ENCODE results near the gene TIMD4. TPM values are rescaled to one million over a fixed set of nuclear protein-coding genes. Genes with fewer than 3 reads are reported as not detected.

TIMD4 gene
- total RNA-seq, 1 donor from 2014 or later: not detected

GRCh38 chr5:156893517-156893916 is 69.5 kb downstream of the TIMD4 start:
- no peaks in the 10 kb centered on the region for H3K9me3 Mint-ChIP-seq
- no peak for TF ChIP-seq CTCF (IDR thresholded peaks at IDR 0.05; ENCODE audit: unreplicated experiment)
- peaks cover 3% of the 10 kb centered on the region for H3K4me1 Mint-ChIP-seq
- H3K27ac Mint-ChIP-seq: no peak overlapping the region
- no peak overlapping the region for H3K4me3 Mint-ChIP-seq
- DNase-seq (ENCODE audit: low spot score in 2 of 2, unreplicated experiment in 2 of 2): no peak
- H3K27me3 Mint-ChIP-seq (ENCODE audit: low read depth): peaks cover 11% of the 10 kb centered on the region
- no peaks in the 10 kb centered on the region for H3K36me3 Mint-ChIP-seq

- Mint-ChIP-seq H3K4me1 (peaks cover 4% of the 10 kb centered on the region), H3K36me3 (no peaks in the 10 kb centered on the region), H3K27ac (no peak overlapping the region), H3K4me3 (no peak overlapping the region), H3K27me3 (ENCODE audit: low read depth) (peaks cover 11% of the 10 kb centered on the region), H3K9me3 (no peaks in the 10 kb centered on the region)
- no peak for DNase-seq (ENCODE audit: low spot score in 2 of 2, unreplicated experiment in 2 of 2)
- TF ChIP-seq CTCF (IDR thresholded peaks at IDR 0.05; ENCODE audit: unreplicated experiment): no peak
These were observed 70.2 kb downstream of the TIMD4 start for GRCh38 chr5:156892864-156893263.

GRCh38 chr5:156892223-156892622 is 70.8 kb downstream of the TIMD4 start:
- Mint-ChIP-seq H3K36me3 (no peaks in the 10 kb centered on the region), H3K4me1 (peaks cover 5% of the 10 kb centered on the region), H3K9me3 (no peaks in the 10 kb centered on the region), H3K4me3 (no peak overlapping the region), H3K27ac (no peak overlapping the region), H3K27me3 (ENCODE audit: low read depth) (peaks cover 11% of the 10 kb centered on the region)
- no peak for TF ChIP-seq CTCF (IDR thresholded peaks at IDR 0.05; ENCODE audit: unreplicated experiment)
- DNase-seq (ENCODE audit: low spot score in 2 of 2, unreplicated experiment in 2 of 2): no peak

GRCh38 chr5:156888520-156888919 is 74.5 kb downstream of the TIMD4 start:
- Mint-ChIP-seq H3K4me1 (peaks cover 5% of the 10 kb centered on the region), H3K27me3 (ENCODE audit: low read depth) (peaks cover 22% of the 10 kb centered on the region), H3K36me3 (no peaks in the 10 kb centered on the region), H3K9me3 (no peaks in the 10 kb centered on the region), H3K27ac (no peak overlapping the region), H3K4me3 (no peak overlapping the region)
- TF ChIP-seq CTCF (IDR thresholded peaks at IDR 0.05; ENCODE audit: unreplicated experiment): no peak
- DNase-seq (ENCODE audit: low spot score in 2 of 2, unreplicated experiment in 2 of 2): no peak

GRCh38 chr5:156883316-156883875 is 79.6 kb downstream of the TIMD4 start:
- DNase-seq (ENCODE audit: low spot score in 2 of 2, unreplicated experiment in 2 of 2): no peak
- Mint-ChIP-seq H3K27me3 (ENCODE audit: low read depth) (peaks cover 29% of the 10 kb centered on the region), H3K4me1 (peaks cover 2% of the 10 kb centered on the region), H3K4me3 (no peak overlapping the region), H3K9me3 (no peaks in the 10 kb centered on the region), H3K27ac (no peak overlapping the region), H3K36me3 (no peaks in the 10 kb centered on the region)
- TF ChIP-seq CTCF (IDR thresholded peaks at IDR 0.05; ENCODE audit: unreplicated experiment): no peak

Data from mesothelial cell of epicardium (in vitro differentiated cells).